Liver (tissue), 9 donors: ENCODE results near the gene TLR5. TPM values are rescaled to one million over a fixed set of nuclear protein-coding genes. Genes with fewer than 3 reads are reported as not detected.

Experiments used
- DNase-seq: peaks from one replicate; pipeline ENCODE4 v3.0.0-alpha.2; 2017; ENCODE audit warnings: low spot score
- H3K27ac ChIP-seq, 2 donors: one replicate each; pipeline ENCODE4 v1.7.0; 2013; ENCODE audit warnings: inconsistent platforms in 2 of 2, low read length in 2 of 2, control low read depth in 1 of 2, low read depth in 1 of 2, mild to moderate bottlenecking in 1 of 2
- H3K27me3 ChIP-seq, 4 donors: one replicate each; pipeline versions ENCODE4 v1.6.1 to v1.7.0; 2013; ENCODE audit warnings: low read length in 3 of 4, inconsistent platforms in 1 of 4, mild to moderate bottlenecking in 1 of 4, moderate library complexity in 1 of 4; ENCODE audit not compliant: control insufficient read depth in 4 of 4, insufficient read depth in 4 of 4
- H3K36me3 ChIP-seq, 4 donors: one replicate each; pipeline versions ENCODE4 v1.6.1 to v1.7.0; 2013; ENCODE audit warnings: low read length in 3 of 4, mild to moderate bottlenecking in 3 of 4, low read depth in 1 of 4, moderate library complexity in 1 of 4; ENCODE audit not compliant: control insufficient read depth in 4 of 4, insufficient read depth in 3 of 4
- H3K4me1 ChIP-seq, 4 donors: one replicate each; pipeline versions ENCODE4 v1.6.1 to v1.7.0; 2013; ENCODE audit warnings: low read length in 3 of 4, mild to moderate bottlenecking in 3 of 4, moderate library complexity in 1 of 4; ENCODE audit not compliant: control insufficient read depth in 4 of 4, insufficient read depth in 4 of 4
- H3K4me3 ChIP-seq, 3 donors: one replicate each; pipeline versions ENCODE4 v1.6.1 to v1.7.0; 2013; ENCODE audit warnings: low read length in 3 of 3, control low read depth in 1 of 3, low read depth in 1 of 3, mild to moderate bottlenecking in 1 of 3
- H3K9ac ChIP-seq, 2 donors: one replicate each; pipeline ENCODE4 v1.7.0; 2013; ENCODE audit warnings: low read length in 2 of 2, mild to moderate bottlenecking in 2 of 2, moderate library complexity in 2 of 2, control low read depth in 1 of 2, low read depth in 1 of 2
- H3K9me3 ChIP-seq, 4 donors: one replicate each; pipeline versions ENCODE4 v1.6.1 to v1.7.0; 2013; ENCODE audit warnings: low read length in 3 of 4; ENCODE audit not compliant: control insufficient read depth in 4 of 4
- ATF3 ChIP-seq: IDR thresholded peaks from 2 replicates; pipeline ENCODE4 v1.6.1; 2016; ENCODE audit warnings: antibody characterized with exemption
- CTCF ChIP-seq: fragments of 150-350 bp; IDR thresholded peaks from 2 replicates; pipeline ENCODE4 v1.5.1; 2017; ENCODE audit warnings: improper control_type of control experiment, low read depth, low read length; ENCODE audit not compliant: missing input control
- FOXA2 ChIP-seq: IDR thresholded peaks from 2 replicates; pipeline ENCODE4 v1.6.1; 2016; ENCODE audit warnings: antibody characterized with exemption
- HNF4A ChIP-seq, 2 donors: conservative IDR thresholded peaks; 2 replicates each; pipeline ENCODE4 v1.6.1; 2016; ENCODE audit warnings: antibody characterized with exemption in 2 of 2, mild to moderate bottlenecking in 2 of 2
- HNF4G ChIP-seq: IDR thresholded peaks from 2 replicates; pipeline ENCODE4 v1.6.1; 2016; ENCODE audit warnings: antibody characterized with exemption
- JUND ChIP-seq, 2 donors: IDR thresholded peaks; 2 replicates each; pipeline ENCODE4 v1.6.1; 2016; ENCODE audit warnings: antibody characterized with exemption in 2 of 2
- MAX ChIP-seq: IDR thresholded peaks from 2 replicates; pipeline ENCODE4 v1.6.1; 2016; ENCODE audit warnings: antibody characterized with exemption
- NR2F2 ChIP-seq: IDR thresholded peaks from 2 replicates; pipeline ENCODE4 v1.6.1; 2016; ENCODE audit warnings: antibody characterized with exemption
- RAD21 ChIP-seq, 2 donors: IDR thresholded peaks; 2 replicates each; pipeline ENCODE4 v1.6.1; 2016; ENCODE audit warnings: antibody characterized with exemption in 2 of 2, mild to moderate bottlenecking in 2 of 2
- REST ChIP-seq: IDR thresholded peaks from 2 replicates; pipeline ENCODE4 v1.6.1; 2016; ENCODE audit warnings: antibody characterized with exemption, mild to moderate bottlenecking
- RXRA ChIP-seq, 2 donors: IDR thresholded peaks; 2 replicates each; pipeline ENCODE4 v1.6.1; 2017 to 2018; ENCODE audit warnings: antibody characterized with exemption in 2 of 2, mild to moderate bottlenecking in 1 of 2
- SP1 ChIP-seq: IDR thresholded peaks from 2 replicates; pipeline ENCODE4 v1.6.1; 2018; ENCODE audit warnings: antibody characterized with exemption, mild to moderate bottlenecking
- YY1 ChIP-seq: IDR thresholded peaks from 2 replicates; pipeline ENCODE4 v1.6.1; 2016; ENCODE audit warnings: antibody characterized with exemption, mild to moderate bottlenecking
- ZBTB33 ChIP-seq: IDR thresholded peaks from 2 replicates; pipeline ENCODE4 v1.6.1; 2016; ENCODE audit warnings: antibody characterized with exemption
- WGBS: extraction: QIAGEN DNeasy Blood & Tissue Kit; methylation state at CpG from one replicate; pipeline ENCODE4 v1.1.7; 2013; 5-methylcytosine and 5-hydroxymethylcytosine counted together
- polyA plus RNA-seq, 2 donors: library from polyadenylated mRNA; stranded (reverse) in 1 of 2; unstranded in 1 of 2; fragments of 200-250 nt in 1 of 2; fragments of >200 nt in 1 of 2; fragmentation: Nextera tagmentation in 1 of 2; extraction: Ambion mirVana in 1 of 2; gene quantifications; one replicate each; pipeline versions ENCODE4 v1.2.1 to v1.2.3, GENCODE V29; 2013 to 2015
- total RNA-seq, 2 donors: library from RNA; depleted of rRNA; stranded (reverse); fragments of >200 nt; gene quantifications; one replicate each; pipeline ENCODE4 v1.2.3, GENCODE V29; 2014
- donor health status: healthy.
- donor health status: healthy.
- donor health status: healthy.
- donor health status: healthy.
- donor health status: healthy.

The TLR5 gene
- total and polyA plus RNA-seq, 4 donors, result 0.93 to 2.4 (median 1.5) TPM

- Histone ChIP-seq H3K4me3 (no peak overlapping the region), H3K27me3 (no peaks in the 10 kb centered on the region), H3K4me1 (peaks cover 0 to under 1% (median 0%) of the 10 kb centered on the region in 4 donors), H3K9me3 (no peaks in the 10 kb centered on the region), H3K9ac (no peak overlapping the region), H3K36me3 (no peaks in the 10 kb centered on the region), H3K27ac (no peak overlapping the region)
- TF ChIP-seq NR2F2 (peak; percentile 58), JUND (IDR thresholded peaks at IDR 0.05) (peak in 1 of 2 donors; percentile 26), ZBTB33 (no peak)
- WGBS, result 78% methylated on average over 2 of the region's 2 CpGs
- no peak for DNase-seq
Measured at GRCh38 chr1:223114871-223115270, 28.2 kb downstream of the TLR5 start.

GRCh38 chr1:223110952-223111351 is 32.1 kb downstream of the TLR5 start:
- Histone ChIP-seq H3K4me3 (no peak overlapping the region), H3K4me1 (peaks cover 0 to 4% (median 0%) of the 10 kb centered on the region in 4 donors), H3K9ac (no peak overlapping the region), H3K9me3 (no peaks in the 10 kb centered on the region), H3K27ac (no peak overlapping the region), H3K36me3 (no peaks in the 10 kb centered on the region), H3K27me3 (no peaks in the 10 kb centered on the region)
- no peak for TF ChIP-seq CTCF
- no peak for TF ChIP-seq SP1
- TF ChIP-seq RAD21 (IDR thresholded peaks at IDR 0.05), result no peak
- no peak for TF ChIP-seq MAX
- TF ChIP-seq ZBTB33, result no peak
- TF ChIP-seq YY1, result no peak
- WGBS, result 89% methylated on average over 3 of the region's 3 CpGs
- DNase-seq, result no peak

- no peak overlapping the region for H3K4me3 ChIP-seq
- H3K9ac ChIP-seq, result no peak overlapping the region
- H3K27me3 ChIP-seq, result no peaks in the 10 kb centered on the region
- peak; percentile 22 for TF ChIP-seq MAX
- no peak for TF ChIP-seq RAD21 (IDR thresholded peaks at IDR 0.05)
- peak; percentile 82 for TF ChIP-seq HNF4G
- TF ChIP-seq SP1, result peak; percentile 49
- no peak for TF ChIP-seq CTCF
- peak; percentile 42 for TF ChIP-seq REST
- TF ChIP-seq HNF4A (conservative IDR thresholded peaks at IDR 0.05), result peak; percentile 94 to 95
- TF ChIP-seq JUND (IDR thresholded peaks at IDR 0.05), result peak; percentile 35 to 66
- TF ChIP-seq ATF3, result no peak
- peak; percentile 63 to 81 for TF ChIP-seq RXRA (IDR thresholded peaks at IDR 0.05)
- peak; percentile 16 for TF ChIP-seq YY1
- TF ChIP-seq FOXA2, result peak; percentile 11
- no peaks in the 10 kb centered on the region for H3K9me3 ChIP-seq
- peaks cover 0 to 4% (median 0%) of the 10 kb centered on the region in 4 donors for H3K4me1 ChIP-seq
- 69% methylated on average over 3 of the region's 3 CpGs for WGBS
- no peaks in the 10 kb centered on the region for H3K36me3 ChIP-seq
- DNase-seq, result no peak
- H3K27ac ChIP-seq, result no peak overlapping the region
Measured at GRCh38 chr1:223109581-223110026, 33.4 kb downstream of the TLR5 start.
